GM21576 (cell line): Measurements from ENCODE around the gene ZNF274.
"Not testable (repeated sequence)": the region's sequence is repeated elsewhere in the genome, so short reads cannot be mapped to it uniquely, and the experiment has no call there.

Experiments
- ATAC-seq: cut with Tn5 transposase; IDR thresholded peaks from one replicate; pipeline ENCODE4 v1.9.1; 2021; ENCODE audit warnings: mild to moderate bottlenecking, moderate library complexity; ENCODE audit not compliant: unreplicated experiment

Gene ZNF274

GRCh38 chr19:58182989-58183816 is at the start of gene ZNF274:
TSS of gene ZNF274 (plus strand) at chr19:58183061. CDS start at chr19:58183966, 905 bp downstream.
- peak; percentile 78 for ATAC-seq

DNA sequence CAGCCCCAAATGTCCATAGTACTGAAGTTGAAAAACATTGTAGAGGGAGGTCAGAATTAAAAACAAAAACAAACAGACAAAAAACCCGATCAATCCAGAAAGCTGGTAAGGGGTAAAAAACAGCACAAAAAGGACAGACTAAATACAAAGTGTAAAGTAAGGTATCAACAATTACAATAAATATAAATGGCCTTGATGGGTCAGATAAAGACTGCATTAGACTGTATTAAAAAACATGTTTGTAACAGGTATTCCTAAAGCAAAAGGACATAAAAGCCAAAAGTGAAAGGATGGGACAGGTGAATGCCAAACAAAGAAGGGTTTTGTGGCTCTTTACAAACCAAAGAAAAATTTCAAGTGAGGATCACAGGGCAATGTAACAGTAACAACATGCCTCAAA is 48.6 kb upstream of the ZNF274 start:
- ATAC-seq, result no peak

GRCh38 chr19:58145849-58146248 is 37.0 kb upstream of the ZNF274 start:
- no peak for ATAC-seq

DNA sequence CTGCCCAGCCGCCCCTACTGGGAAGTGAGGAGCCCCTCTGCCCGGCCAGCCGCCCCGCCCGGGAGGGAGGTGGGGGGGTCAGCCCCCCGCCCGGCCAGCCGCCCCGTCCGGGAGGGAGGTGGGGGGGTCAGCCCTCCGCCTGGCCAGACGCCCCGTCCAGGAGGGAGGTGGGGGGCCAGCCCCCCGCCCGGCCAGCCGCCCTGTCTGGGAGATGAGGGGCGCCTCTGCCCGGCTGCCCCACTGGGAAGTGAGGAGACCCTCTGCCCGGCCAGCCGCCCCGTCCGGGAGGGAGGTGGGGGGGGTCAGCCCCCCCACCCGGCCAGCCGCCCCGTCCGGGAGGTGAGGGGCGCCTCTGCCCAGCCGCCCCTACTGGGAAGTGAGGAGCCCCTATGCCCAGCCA is 35.4 kb upstream of the ZNF274 start:
- not testable (repeated sequence) for ATAC-seq

DNA sequence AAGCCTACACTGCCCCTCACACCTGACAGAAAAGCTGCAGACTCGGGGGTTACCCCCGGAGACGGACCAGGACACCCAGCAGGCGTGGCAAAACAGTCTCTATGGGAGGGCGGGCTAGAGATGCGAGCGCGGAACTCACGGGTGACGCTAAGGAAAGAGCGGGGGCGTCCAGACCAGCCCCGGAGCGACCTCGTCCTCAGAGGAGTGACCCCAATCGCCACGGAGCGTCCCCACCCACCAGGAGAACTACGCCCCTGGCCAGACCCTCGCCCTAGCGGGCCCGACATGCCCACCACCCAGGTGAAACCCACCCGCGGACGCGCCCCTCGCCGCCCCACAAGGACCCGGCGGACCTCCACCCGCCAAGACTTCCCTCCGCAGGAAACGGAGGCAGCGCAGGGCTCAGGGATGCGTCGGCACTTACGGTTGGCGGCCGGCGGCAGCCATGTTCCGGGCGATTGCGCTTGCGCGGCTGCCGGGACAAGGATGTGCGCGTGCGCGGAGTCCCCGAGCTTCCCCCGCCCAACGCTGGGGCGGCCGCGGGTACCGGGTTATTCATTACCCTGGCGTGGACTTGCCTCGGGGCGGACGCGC is 32.4 kb upstream of the ZNF274 start, which contains the start of gene ZNF329:
Gene ZNF329, minus strand, starts transcription at position 462 of the 594 bp plus-strand sequence. CDS start 21,286 bp downstream, outside the sequence.
- peak; percentile 64 for ATAC-seq

GRCh38 chr19:58153386-58153785 is 29.5 kb upstream of the ZNF274 start:
- no peak for ATAC-seq

- ATAC-seq, result no peak
Measured at GRCh38 chr19:58154287-58154678, 28.6 kb upstream of the ZNF274 start.

- peak; percentile 55 for ATAC-seq
Measured at GRCh38 chr19:58154679-58155648, 27.9 kb upstream of the ZNF274 start.

DNA sequence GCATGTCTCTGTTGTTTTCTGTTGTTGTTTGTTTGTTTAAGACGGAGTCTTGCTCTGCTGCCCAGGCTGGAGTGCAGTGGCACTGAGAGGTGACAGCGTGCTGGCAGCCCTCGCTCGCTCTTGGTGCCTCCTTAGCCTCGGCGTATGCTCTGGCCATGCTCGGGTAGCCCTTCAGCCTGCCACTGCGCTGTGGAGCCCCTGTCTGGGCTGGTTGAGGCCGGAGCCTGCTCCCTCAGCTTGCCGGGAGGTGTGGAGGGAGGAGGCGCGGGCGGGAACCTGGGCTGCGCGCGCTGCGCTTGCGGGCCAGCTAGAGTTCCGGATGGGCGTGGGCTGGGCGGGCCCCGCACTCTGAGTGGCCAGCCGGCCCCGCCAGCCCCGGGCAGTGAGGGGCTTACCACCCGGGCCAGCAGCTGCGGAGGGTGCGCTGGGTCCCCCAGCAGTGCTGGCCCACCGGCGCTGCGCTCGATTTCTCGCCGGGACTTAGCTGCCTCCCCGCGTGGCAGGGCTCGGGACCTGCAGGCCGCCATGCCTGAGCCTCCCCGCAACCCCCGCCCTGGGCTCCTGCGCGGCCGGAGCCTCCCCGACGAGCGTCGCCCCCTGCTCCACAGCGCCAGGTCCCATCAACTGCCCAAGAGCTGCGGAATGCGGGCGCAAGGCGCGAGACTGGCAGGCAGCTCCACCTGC is 25.7 kb upstream of the ZNF274 start:
- no peak for ATAC-seq

DNA sequence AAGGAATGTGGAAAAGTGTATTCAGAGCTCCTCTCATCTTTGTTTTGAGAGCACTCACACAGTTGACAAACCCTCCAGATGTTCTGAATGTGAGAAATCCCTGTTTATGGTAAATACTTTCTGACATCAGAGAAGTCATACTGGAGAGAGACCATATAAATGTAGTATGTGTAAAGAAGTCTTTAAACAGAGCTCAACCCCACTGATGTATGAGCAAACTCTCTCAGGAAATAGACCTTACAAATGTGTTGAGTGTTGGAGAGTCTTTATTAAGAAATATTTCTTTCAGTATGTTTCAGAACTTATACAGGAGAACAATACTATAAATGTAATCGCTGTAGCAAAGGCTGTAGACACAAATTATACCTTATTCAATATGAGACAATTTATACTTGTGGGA is 16.6 kb upstream of the ZNF274 start:
- no peak for ATAC-seq

GRCh38 chr19:58166708-58167280 is 16.1 kb upstream of the ZNF274 start:
- no peak for ATAC-seq

DNA sequence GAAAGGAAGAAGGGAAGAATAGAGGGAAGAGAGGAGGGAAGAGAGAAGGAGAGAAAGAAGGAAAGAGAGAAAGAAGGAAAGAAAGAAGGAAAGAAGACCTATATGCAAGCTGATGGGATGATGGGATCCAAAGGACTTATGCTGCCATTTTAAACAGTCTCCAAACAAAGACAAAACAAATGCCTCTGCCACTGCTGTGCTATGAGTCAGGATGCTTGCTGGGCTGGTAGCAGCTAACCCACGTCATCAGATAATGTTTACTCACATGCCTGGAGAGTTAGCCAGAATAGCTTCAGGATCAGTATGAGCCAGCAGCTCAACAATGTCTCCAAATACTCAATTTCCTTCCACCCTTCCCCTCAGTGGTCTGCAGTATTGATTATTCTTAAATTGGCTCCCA is 12.0 kb upstream of the ZNF274 start:
- ATAC-seq, result no peak

GRCh38 chr19:58181902-58182576 is 822 bp upstream of the ZNF274 start:
- ATAC-seq, result no peak

DNA sequence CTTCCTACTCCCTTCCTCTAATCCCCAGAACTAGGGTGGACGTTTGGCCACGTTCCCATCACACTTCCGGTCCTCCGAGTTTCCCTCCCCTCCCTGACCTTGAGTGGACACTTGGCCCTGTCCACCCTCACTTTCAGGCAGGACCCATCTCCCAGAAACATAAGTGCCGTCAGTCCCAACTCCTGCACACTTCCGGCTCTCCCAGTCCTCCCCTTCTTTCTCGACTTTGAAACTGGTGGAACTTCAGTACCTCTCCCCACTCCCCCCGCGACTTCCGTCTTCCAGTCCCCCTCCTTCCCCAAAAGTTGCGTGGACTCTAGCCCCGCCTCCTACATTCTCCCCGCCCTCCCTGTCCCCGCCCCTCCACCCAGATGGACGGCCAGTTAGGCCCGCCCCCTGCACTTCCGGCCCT is 278 bp upstream of the ZNF274 start:
- ATAC-seq, result no peak

GRCh38 chr19:58183817-58184215 is 955 bp downstream of the ZNF274 start:
- ATAC-seq, result no peak

- no peak for ATAC-seq
Measured at GRCh38 chr19:58196901-58197616, 14.2 kb downstream of the ZNF274 start.

DNA sequence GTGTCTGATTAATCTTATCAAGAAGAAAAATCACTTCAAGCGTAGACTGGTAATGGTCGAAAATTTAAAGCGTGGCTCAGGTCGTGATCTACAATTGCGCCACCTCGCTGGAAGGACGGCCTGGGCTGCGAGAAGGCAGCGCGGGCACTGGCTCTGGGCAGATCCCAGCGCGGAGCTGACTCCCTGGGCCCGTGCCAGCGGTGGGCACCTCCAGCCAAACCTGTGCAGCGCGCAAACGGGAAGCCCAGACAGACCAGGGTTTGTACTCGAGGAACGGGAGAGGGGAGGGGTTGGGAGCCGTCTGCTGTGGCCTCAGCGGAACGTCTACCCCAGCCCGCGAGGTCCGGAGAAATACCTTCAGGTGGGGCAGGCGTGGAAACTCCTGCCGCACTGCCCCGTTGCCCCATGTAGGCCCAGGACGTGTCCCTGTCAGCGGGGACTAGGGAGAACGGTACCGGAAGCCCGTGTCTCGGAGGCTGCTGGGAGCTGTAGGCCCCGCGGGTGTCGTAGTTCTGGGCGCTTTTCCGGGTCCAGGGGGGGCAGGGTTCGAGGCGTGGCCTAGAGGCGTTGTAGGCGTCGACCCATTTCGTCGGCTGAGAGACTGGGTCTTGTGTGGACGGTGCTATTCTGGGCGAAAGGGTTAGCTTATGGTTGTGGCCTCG is 21.1 kb downstream of the ZNF274 start:
- ATAC-seq, result no peak

- no peak for ATAC-seq
Measured at GRCh38 chr19:58204566-58204965, 21.7 kb downstream of the ZNF274 start.
